Non-pigmented ciliary epithelial cell (primary cell): ENCODE data around the gene NUDT8.
"Not testable (repeated sequence)": the region's sequence is repeated elsewhere in the genome, so short reads cannot be mapped to it uniquely, and the experiment has no call there.

ENCODE experiments used
- DNase-seq: peaks from one replicate; pipeline ENCODE4 v3.0.0-alpha.2; 2010; ENCODE audit warnings: low read depth

The NUDT8 gene

DNA sequence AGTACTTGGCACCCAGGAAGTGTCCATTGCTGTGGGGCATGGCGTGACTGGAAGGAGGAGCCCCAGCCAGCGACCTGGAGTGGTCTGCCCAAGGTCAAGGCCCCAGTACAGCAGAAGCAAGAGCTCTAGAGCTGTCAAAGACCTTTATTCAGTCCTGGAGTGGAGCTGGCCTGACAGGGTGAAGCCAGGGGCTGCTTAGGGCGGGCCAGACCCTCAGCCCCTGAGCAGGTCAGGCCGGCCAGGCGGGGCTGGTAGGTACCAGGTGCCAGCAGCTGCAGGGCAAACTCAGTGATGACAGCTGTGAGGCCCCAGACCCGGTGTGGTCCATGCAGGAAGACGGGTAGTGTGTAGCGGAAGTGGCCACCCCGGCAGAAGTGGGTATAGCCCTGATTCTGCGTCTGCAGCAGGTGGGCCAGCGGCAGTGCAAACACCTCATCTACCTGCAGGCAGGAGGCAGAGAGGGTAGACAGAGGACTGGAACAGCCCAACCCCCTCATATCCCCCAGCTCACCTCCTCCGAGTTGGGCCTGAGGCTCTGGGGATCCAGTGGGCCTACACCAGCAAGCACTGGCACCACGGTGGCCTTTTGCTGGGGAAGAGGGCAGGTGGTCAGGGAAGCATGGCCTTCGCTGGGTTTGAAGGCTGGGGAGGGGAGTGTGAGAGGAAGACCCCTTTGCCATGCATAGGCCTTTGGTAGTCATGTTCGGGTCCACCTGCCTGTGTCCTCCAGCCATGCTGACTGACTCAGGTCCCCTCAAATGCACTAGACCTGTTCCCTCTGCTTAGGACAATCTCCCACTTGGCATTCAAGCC lies 1.7 kb downstream of the NUDT8 start:
- no peak for DNase-seq

DNA sequence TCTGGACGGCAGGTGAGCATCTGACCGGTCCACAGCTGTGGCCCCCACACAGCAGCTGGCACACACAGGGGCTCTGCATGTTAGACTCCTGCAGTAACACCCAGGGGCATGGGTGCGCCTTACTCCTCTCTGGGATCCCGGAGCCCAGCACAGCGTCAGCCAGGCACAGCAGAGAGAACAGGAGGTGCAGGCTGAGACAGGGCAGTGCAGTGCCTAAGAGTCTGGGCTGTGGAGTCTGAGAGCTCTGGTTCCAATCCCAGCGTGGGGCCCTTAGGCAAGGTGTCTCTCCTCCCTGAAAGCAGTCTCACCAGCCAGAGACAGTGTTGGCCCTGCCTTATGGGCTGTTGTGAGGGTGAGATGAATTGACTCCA lies 2.3 kb downstream of the NUDT8 start:
- DNase-seq: no peak

DNA sequence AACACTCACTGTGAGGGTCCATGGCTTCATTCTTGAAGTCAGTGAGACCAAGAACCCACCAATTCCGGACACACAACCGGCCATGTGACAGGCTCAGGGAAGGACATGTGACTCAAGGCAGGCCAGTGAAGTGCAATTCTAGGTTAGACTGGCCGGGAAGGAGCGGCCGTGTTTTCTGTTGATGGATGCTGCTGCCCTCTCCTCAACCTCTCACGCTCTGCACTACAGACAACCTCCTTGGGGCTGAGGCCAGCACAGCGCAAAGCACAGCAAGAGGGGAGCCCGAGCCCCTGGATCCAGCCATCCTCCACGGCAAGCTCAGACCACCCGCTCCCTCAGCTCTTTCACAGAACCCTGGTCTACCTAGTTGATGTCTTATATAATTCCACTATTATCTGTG lies 2.8 kb downstream of the NUDT8 start:
- no peak for DNase-seq

DNA sequence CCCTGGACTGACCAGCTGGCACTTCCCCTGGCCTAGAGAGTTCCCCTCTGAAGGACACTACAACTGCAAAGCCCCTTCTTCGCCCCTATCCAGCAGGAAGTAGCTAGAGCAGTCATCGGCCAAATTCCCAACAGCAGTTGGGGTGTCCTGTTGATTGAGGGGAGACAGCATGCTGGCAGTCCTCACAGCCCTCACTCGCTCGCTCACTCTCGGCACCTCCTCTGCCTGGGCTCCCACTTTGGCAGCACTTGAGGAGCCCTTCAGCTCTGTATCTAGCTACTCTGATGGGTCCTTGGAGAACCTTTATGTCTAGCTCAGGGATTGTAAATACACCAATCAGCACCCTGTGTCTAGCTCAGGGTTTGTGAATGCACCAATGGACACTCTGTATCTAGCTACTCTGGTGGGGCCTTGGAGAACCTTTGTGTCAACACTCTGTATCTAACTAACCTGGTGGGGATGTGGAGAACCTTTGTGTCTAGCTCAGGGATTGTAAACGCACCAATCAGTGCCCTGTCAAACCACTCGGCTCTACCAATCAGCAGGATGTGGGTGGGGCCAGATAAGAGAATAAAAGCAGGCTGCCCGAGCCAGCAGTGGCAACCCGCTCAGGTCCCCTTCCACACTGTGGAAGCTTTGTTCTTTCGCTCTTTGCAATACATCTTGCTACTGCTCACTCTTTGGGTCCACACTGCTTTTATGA lies 3.5 kb downstream of the NUDT8 start:
- not testable (repeated sequence) for DNase-seq

DNA sequence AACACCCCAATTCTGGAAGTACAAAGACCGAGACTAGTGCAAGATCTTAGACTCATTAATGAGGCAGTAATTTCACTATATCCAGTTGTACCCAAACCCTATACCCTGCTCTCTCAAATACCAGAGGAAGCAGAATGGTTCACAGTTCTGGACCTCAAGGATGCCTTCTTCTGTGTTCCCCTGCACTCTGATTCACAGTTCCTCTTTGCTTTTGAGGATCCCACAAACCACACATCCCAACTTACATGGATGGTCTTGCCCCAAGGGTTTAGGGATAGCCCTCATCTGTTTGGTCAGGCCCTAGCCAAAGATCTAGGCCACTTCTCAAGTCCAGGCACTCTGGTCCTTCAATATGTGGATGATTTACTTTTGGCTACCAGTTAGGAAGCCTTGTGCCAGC lies 5.9 kb downstream of the NUDT8 start:
- not testable (repeated sequence) for DNase-seq

DNA sequence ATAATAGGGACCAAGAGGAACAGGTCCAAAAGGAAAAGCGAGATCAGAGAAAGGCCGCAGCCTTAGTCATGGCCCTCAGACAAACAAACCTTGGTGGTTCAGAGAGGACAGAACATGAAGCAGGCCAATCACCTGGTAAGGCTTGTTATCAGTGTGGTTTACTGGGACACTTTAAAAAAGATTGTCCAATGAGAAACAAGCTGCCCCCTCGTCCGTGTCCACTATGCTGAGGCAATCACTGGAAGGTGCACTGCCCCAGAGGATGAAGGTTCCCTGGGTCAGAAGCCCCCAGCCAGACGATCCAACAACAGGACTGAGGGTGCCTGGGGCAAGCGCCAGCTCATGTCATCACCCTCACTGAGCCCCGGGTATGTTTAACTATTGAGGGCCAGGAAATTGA lies 6.8 kb downstream of the NUDT8 start:
- DNase-seq: not testable (repeated sequence)

DNA sequence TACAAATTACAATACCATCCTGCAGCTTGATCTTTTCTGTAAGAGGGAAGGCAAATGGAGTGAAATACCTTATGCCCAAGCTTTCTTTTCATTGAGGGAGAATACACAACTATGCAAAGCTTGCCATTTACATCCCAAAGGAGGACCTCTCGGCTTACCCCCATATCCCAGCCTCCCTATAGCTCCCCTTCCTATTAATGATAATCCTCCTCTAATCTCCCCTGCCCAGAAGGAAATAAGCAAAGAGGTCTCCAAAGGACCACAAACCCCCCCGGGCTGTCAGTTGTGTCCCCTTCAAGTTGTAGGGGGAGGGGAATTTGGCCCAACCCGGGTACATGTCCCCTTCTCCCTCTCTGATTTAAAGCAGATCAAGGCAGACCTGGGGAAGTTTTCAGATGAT lies 7.8 kb downstream of the NUDT8 start:
- not testable (repeated sequence) for DNase-seq

DNA sequence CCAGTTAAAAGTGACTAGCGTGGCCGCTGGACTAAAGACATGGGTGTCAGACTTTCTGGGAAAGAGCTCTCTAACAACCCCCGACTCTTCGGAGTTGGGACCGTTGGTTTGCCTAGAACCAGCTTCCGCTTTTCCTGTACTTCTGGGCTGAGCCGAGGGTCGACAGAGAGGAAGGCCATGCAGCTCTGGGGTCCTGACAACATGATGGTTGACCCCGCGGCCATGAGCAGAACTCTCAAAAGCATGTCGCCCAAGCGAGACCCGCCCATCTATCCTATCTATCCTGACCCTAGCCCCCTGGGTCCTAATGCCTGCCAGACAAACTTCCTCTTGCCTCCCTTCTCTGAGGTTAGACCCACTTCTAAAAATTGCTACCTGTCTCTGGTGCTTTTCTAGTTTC lies 9.1 kb downstream of the NUDT8 start:
- not testable (repeated sequence) for DNase-seq

DNA sequence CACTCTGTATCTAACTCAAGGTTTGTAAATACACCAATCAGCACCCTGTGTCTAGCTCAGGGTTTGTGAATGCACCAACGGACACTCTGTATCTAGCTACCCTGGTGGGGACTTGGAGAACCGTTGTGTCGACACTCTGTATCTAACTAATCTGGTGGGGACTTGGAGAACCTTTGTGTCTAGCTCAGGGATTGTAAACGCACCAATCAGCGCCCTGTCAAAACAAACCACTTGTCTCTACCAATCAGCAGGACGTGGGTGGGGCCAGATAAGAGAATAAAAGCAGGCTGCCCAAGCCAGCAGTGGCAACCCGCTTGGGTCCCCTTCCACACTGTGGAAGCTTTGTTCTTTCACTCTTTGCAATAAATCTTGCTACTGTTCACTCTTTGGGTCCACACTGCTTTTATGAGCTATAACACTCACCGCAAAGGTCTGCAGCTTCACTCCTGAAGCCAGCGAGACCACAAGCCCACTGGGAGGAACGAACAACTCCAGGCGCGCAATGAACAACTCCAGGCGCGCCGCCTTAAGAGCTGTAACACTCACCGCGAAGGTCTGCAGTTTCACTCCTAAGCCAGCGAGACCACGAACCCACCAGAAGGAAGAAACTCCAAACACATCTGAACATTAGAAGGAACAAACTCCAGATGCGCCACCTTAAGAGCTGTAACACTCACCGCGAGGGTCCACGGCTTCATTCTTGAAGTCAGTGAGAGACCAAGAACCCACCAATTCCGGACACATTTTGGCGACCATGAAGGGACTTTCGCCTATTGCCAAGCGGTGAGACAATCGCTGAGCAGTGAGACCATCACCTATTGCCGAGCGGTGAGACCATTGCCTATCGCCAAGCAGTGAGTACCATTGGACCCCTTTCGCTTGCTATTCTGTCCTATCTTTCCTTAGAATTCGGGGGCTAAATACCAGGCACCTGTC lies 9.8 kb downstream of the NUDT8 start:
- not testable (repeated sequence) for DNase-seq

DNA sequence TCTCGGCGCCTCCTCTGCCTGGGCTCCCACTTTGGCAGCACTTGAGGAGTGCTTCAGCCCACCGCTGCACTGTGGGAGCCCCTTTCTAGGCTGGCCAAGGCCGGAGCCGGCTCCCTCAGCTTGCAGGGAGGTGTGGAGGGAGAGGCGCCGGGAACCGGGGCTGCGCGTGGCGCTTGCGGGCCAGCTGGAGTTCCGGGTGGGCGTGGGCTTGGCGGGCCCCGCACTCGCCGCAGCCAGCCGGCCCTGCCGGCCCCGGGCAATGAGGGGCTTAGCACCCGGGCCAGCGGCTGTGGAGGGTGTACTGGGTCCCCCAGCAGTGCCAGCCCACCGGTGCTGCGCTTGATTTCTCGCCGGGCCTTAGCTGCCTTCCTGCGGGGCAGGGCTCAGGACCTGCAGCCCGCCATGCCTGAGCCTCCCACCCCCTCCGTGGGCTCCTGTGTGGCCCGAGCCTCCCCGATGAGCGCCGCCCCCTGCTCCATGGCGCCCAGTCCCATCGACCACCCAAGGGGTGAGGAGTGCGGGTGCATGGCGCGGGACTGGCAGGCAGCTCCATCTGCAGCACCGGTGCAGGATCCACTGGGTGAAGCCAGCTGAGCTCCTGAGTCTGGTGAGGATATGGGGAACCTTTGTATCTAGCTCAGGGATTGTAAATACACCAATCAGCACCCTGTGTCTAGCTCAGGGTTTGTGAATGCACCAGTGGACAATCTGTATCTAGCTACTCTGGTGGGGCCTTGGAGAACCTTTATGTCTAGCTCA lies 10.7 kb downstream of the NUDT8 start:
- not testable (repeated sequence) for DNase-seq

DNA sequence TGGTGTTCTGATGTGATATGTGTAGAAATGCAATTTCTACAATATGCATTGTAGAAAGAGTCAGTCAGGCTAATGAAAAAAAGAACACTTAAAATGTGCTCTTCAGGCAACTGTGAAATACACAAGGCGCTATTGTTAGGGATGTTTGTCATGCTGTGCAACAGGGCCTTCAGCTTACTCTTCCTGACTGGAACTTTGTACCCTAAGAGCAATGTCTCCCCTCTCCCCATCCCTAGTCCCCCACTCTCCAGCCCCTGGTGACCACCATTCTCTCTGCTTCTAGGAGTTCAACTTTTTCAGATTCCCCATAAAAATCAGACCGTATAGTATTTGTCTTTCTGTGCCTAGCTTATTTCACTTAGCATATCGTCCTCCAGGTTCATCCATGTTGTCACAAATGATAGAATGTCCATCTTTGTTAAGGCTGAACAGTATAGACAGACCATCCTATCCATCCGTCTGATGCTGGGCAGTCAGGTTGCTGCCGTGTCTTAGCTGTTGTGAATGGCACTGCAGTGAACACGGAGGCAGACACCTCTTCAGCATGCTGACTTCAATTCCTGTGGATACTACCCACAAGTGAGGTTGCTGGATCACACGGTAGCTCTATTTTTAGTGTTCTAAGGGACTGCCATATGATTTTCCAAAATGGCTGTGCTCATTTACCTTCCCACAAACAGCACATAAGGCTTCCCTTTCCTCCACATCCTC lies 12.3 kb downstream of the NUDT8 start:
- no peak for DNase-seq

DNA sequence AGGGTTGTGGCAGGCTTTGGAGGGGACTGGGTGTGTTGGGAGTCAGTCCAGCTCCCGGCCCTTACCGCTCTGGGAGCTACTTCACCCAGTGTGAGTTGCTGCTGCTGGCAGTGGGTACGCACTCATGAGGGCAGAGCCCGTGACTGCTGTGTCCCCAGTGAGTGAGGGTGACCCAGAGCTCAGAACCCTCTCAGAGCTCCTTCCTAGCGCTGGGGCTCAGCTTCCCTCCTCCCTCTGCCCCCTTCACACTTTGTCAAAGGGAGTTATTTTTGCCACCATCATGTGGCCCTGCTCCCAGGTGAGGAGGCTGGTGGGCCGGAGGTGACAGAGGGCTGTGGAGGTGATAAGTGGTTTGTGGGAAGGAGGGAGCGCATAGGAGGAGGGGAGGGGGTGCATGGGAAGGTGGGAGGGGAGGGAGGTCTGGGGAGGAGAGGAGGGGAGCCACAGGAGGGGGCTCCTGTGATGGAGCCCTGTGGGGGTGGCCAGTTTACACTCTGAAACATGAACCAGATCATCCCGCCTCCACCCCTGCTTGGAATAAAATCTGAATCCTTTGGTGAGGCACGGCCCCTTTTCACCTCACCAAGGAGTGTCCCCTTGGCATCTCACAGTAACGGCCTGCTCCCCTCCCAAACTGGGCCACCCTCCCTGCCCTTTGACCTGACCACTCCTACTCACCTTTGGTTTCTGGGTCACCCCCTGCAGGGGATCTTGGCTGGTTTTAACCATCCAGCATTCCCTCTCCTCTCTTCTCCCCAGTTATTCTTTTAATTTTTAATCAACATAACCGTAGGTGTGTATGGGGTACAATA lies 13.1 kb downstream of the NUDT8 start:
- DNase-seq: no peak

DNA sequence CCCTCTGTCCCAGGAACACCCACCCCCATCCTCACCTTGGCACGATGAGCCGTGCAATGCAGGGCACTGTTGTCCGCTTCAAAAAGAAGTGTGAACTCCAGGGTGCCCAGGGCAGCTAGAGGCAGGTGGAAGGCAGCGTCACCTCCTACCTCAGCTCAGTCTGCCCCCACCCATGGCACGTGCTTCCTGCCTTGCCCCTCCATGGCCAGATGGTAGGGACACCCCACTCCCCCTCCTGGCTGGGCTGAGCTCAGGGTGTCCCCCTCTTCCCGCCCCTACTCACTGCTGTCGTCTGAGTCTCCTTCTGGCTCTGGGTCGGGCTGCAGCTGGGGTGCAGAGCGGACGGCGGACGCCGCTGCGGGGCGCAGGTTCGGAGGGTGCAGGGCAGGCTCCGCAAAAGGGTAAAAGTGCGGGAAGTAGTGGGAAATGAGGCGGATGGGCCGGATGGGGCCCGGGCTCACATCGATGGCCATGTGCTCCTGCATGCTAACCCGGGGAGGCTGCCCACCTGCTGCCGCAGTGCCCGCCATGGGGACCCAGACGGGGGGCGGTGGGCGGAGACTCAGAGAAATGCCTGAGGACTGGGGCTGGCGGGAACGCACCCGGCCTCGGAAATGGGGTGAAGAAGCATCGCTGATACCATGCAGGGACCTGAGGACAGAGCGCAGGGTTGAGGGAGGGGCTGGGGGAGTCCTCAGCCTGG lies 13.9 kb downstream of the NUDT8 start:
- DNase-seq: no peak

DNA sequence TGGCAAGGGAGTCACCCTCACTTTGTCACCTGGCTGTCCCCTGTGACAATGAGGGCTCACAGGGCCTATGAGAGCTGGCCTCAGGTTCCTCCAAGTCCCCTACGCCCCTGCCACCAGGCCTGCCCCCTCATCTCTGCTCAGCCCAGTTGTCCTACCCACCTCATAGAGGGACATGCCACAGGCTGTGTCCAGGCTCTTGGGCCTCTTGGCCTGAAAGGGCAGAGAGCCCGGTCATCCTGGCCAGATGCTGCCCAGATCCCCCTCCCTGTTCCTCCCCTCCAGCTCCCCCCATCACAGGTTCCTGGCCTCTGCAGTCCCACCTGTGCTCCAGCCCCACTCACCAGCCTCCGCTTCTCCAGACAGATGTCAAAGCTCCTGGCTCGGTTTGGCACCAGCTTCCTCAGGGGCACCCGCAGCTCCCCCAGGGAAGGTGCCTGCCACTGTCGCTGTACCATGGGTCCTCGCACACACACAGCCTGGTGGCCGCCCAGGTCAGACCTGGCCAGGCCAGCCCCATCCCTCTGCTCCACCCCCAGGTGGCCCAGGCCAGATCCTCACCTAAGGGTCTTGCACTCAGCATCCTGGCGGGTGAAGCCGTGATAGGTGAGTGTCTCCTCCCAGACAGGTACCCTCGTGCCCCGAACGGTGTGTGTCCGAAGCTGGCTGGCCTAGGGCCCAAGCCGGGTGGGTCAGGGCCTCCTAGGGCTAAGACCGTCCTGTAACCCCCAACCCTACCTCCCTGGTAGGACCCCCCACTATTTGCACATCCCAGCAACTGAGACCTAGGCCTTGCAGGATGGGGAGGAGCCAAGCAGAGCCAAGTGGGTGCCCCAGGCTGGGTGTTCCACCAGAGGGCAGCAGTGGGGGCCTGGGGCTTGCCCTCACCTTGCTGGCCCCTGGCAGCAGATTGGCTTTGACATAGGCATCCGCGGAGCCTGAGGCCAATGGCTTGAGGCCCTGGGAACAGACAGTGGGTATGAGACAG lies 14.7 kb downstream of the NUDT8 start:
- DNase-seq: no peak

DNA sequence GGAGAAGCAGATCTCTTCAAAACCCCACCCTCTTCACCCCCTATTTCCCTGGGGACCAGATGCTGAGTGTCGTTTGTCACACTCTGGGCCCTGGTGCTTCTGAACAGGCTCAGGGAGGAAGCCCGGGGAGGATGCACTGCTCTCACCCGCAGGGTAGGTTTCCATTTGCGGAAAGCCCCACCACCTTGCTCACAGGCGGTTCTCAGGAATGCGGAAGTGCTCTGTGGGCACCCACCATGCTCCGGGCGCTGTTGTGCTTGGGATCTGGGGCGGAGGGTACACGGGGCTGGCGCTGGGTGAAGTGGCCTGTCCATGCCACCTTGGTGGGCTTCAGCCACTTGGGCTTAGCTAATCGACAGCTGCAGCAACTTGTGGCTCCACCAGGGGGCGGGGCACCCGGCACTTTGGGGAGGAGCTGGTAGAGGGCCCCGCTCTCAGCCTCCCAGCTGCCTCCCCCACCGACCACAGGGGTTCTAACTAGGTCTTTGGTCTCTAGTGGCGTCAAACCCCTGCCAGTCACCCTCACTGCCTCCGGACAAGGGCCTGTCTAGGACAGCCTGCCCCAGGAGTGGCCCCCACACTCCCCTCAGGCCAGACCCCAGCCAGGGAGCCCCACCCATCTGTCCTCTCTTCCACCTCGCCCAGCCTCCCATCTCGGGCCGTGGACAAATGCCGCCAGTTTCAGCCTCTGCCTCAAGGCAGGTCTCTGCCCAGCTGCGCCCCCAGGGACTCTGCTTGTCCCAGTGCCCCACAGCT lies 15.6 kb downstream of the NUDT8 start:
- no peak for DNase-seq

DNA sequence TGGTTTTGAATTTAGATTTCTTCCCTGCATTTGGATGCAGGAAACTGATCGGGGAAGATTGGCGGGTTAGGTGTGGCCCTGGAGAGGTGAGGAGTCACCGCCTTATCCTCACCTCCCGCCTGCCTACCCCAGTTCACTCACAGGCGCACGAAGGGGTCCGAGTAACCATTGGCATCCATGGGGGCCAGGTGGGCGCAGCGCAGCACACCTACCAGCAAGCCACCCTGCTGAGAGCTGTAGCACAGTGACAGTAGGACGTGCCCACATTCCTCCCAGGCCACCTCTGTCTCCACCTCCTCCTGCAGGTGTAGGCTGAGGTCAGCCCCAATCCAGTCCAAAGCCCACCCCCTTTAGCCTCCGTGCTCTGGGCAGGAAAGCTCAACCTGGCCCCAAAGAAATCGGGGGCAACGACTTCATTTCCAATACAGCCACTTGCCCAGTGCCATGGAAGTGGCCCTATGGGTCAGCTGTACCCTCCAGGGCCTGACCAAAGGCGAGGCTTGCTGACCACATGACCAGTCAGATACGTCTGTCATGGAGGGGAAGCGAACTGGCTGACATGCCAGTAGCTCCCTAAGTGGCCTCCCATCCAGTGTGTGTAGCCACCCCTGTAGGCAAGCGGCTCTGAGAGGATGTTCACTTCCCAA lies 16.3 kb downstream of the NUDT8 start:
- no peak for DNase-seq

DNA sequence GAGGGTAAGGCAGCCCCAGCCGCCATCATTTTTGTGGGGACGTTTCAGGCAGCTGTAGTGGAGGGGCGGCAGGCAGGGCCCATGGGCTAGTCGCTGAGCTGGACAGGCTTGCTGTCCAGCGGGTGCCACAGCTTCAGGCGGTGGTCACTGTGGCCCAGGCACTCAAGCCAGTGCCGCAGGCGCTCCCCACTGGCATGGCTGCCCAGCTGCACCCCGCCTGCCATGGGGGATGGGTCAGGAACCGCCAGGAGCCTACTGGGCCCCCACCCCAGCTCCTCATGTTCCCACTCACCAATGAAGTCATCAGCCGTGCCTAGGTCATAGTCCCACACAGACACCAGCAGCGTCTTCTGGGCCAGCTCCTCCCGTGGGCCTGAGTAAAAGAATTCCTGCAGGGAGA lies 17.0 kb downstream of the NUDT8 start:
- no peak for DNase-seq
